HG02943 (cell line): ENCODE measurements around the gene ERMAP.
A peak's percentile ranks its signal among the peaks of the same experiment; 100 is the strongest.
"Not testable (repeated sequence)": the region's sequence is repeated elsewhere in the genome, so short reads cannot be mapped to it uniquely, and the experiment has no call there.

Source experiments
- ATAC-seq: cut with Tn5 transposase; IDR thresholded peaks from one replicate; pipeline ENCODE4 v1.9.1; 2021; ENCODE audit warnings: mild to moderate bottlenecking, low read depth, moderate library complexity; ENCODE audit not compliant: unreplicated experiment

ERMAP gene

GRCh38 chr1:42841440-42842147, 24.7 kb downstream of the ERMAP start:
- no peak for ATAC-seq

- ATAC-seq = no peak
Measured at GRCh38 chr1:42844592-42845140, 27.7 kb downstream of the ERMAP start.

GRCh38 chr1:42845193-42845592, 28.3 kb downstream of the ERMAP start:
- ATAC-seq = no peak

- peak; percentile 25 for ATAC-seq
Measured at GRCh38 chr1:42845866-42846256, 28.9 kb downstream of the ERMAP start.

- ATAC-seq = peak; percentile 93
Measured at GRCh38 chr1:42846257-42847110, 29.6 kb downstream of the ERMAP start, which contains the start of gene ZNF691. Gene ZNF691, plus strand, starts transcription at chr1:42846613. Its CDS starts 3,046 bp downstream, at chr1:42849659.

GRCh38 chr1:42847111-42847595, 30.2 kb downstream of the ERMAP start:
- no peak for ATAC-seq

GRCh38 chr1:42847721-42848460, 31.0 kb downstream of the ERMAP start:
- ATAC-seq = no peak

GRCh38 chr1:42848823-42849537, 32.1 kb downstream of the ERMAP start:
- no peak for ATAC-seq

GRCh38 chr1:42849944-42850343, 33.0 kb downstream of the ERMAP start:
- no peak for ATAC-seq

- no peak for ATAC-seq
Measured at GRCh38 chr1:42851420-42851819, 34.5 kb downstream of the ERMAP start.

GRCh38 chr1:42851960-42852607, 35.2 kb downstream of the ERMAP start:
- ATAC-seq = no peak

GRCh38 chr1:42852608-42852980, 35.7 kb downstream of the ERMAP start:
- ATAC-seq = no peak

GRCh38 chr1:42853116-42853884, 36.4 kb downstream of the ERMAP start:
- ATAC-seq = no peak

- ATAC-seq = not testable (repeated sequence)
Measured at GRCh38 chr1:42856554-42856953, 39.6 kb downstream of the ERMAP start.

GRCh38 chr1:42859366-42859765, 42.4 kb downstream of the ERMAP start:
- not testable (repeated sequence) for ATAC-seq

GRCh38 chr1:42860339-42861013, 43.6 kb downstream of the ERMAP start:
- no peak for ATAC-seq

- ATAC-seq = no peak
Measured at GRCh38 chr1:42861014-42861399, 44.1 kb downstream of the ERMAP start.

GRCh38 chr1:42866549-42866948, 49.6 kb downstream of the ERMAP start:
- no peak for ATAC-seq
